Psoas muscle (tissue), 8 donors: Measurements from ENCODE around the gene EIF5A. TPM values are rescaled to one million over a fixed set of nuclear protein-coding genes. Genes with fewer than 3 reads are reported as not detected.

Source experiments
- ATAC-seq, 4 donors: fragments of 200-7000 bp; cut with Tn5 transposase; one replicate each; pipeline ENCODE4 v1.9.1; 2020; ENCODE audit warnings: moderate library complexity in 3 of 4, mild to moderate bottlenecking in 2 of 4
- DNase-seq, 2 donors: peaks; one replicate each; pipeline ENCODE4 v3.0.0-alpha.2; 2020
- H3K27ac ChIP-seq: fragments of 200-600 bp; one replicate; pipeline ENCODE4 v1.8.0; 2022
- H3K27me3 ChIP-seq, 3 donors: fragments of 200-600 bp in 1 of 3; one replicate each; pipeline versions ENCODE4 v1.6.1 to v1.8.0; 2013 to 2022; ENCODE audit warnings: low read length in 2 of 3, mild to moderate bottlenecking in 2 of 3, moderate library complexity in 1 of 3; ENCODE audit not compliant: insufficient read depth in 3 of 3
- H3K36me3 ChIP-seq, 2 donors: fragments of 200-600 bp in 1 of 2; one replicate each; pipeline versions ENCODE4 v1.6.1 to v1.8.0; 2013 to 2022; ENCODE audit warnings: low read depth in 1 of 2, mild to moderate bottlenecking in 1 of 2, moderate library complexity in 1 of 2; ENCODE audit not compliant: insufficient read depth in 1 of 2
- H3K4me1 ChIP-seq: fragments of 200-600 bp; one replicate; pipeline ENCODE4 v1.8.0; 2022
- H3K4me3 ChIP-seq: fragments of 200-600 bp; one replicate; pipeline ENCODE4 v1.8.0; 2022; ENCODE audit warnings: mild to moderate bottlenecking
- H3K9me3 ChIP-seq: fragments of 200-600 bp; one replicate; pipeline ENCODE4 v1.8.0; 2022
- CTCF ChIP-seq: fragments of 200-600 bp; IDR thresholded peaks from one replicate; pipeline ENCODE4 v1.8.0; 2022; ENCODE audit warnings: antibody characterized with exemption
- WGBS, 3 donors: extraction: QIAGEN DNeasy Blood & Tissue Kit; methylation state at CpG; one replicate each; pipeline versions ENCODE4 v1.1.6 to v1.1.7; 2013; 5-methylcytosine and 5-hydroxymethylcytosine counted together
- intact Hi-C, 2 donors: fragments of 100-400 bp; cut with DNase I; formaldehyde crosslinking; loops; one replicate each; pipeline versions ENCODE4 v1.11.0 to v1.14.2; 2022
- polyA plus RNA-seq, 3 donors: library from polyadenylated mRNA; stranded (reverse); fragments of 200-250 nt; gene quantifications; one replicate each; pipeline ENCODE4 v1.2.3, GENCODE V29; 2013
- total RNA-seq, 4 donors: library from RNA; stranded (reverse); fragmentation: NEBNext Ultra II Directional in 2 of 4; extraction: Animal tissue kit (Norgen Biotek cat#: 25700) in 2 of 4; gene quantifications; one replicate each; pipeline versions ENCODE4 v1.2.1 to v1.2.4, GENCODE V29; 2021 to 2023
- donor health status: healthy with polysubstance abuse.
- donor health status: DM: no; HTN: no; CAD: no; lungs with moderate emphysema.
- donor health status: Bipolar disorder and iron deficiency.
- donor health status: healthy.
- donor health status: DM: yes; HTN: yes; CAD: no.
- donor health status: DM: no; HTN: no; CAD: no.
- donor health status: DM: no; HTN: no; CAD: no.
- donor health status: DM: yes; HTN: yes; CAD: no.

The EIF5A gene
- total and polyA plus RNA-seq, 7 donors = 293 to 1,107 (median 518) TPM

GRCh38 chr17:7328009-7328408, 20.6 kb downstream of the EIF5A start:
- no peak for ATAC-seq
- intact Hi-C loops = no loop called here
- H3K9me3 ChIP-seq = no peaks in the 10 kb centered on the region

GRCh38 chr17:7328840-7329373, 21.5 kb downstream of the EIF5A start, which contains the start of gene NEURL4:
Gene NEURL4 (minus strand): TSS chr17:7329335. CDS start chr17:7329312, 23 bp downstream.
- TF ChIP-seq CTCF = no peak
- intact Hi-C loops = no loop called here
- ATAC-seq (peak in 1 of 4 donors; percentile 27), DNase-seq (no peak)
- 0 to 1% (median 0%) methylated on average over 37 to 50 of the region's 50 CpGs for WGBS, 3 donors
- Histone ChIP-seq H3K9me3 (no peaks in the 10 kb centered on the region), H3K4me3 (peak within 1 kb of the TSS; percentile 95), H3K4me1 (peaks cover 12% of the 10 kb centered on the region), H3K36me3 (peaks cover 0 to 32% of the 10 kb centered on the region in 2 donors), H3K27me3 (no peaks in the 10 kb centered on the region), H3K27ac (peak within 1 kb of the TSS; percentile 92)

More at GRCh38 chr17:7328009-7328408, 20.6 kb downstream of the EIF5A start:
- H3K4me1 ChIP-seq = peaks cover 12% of the 10 kb centered on the region
- DNase-seq = no peak
- peaks cover 2 to 41% of the 10 kb centered on the region in 2 donors for H3K36me3 ChIP-seq
- no peak overlapping the region for H3K27ac ChIP-seq
- WGBS, 3 donors = 59 to 85% (median 77%) methylated on average over 1 of the region's 1 CpG
- H3K4me3 ChIP-seq = peak overlapping the region; percentile 95
- no peak for TF ChIP-seq CTCF
- no peaks in the 10 kb centered on the region for H3K27me3 ChIP-seq

- peak; percentile 86 to 93 (median 91) for ATAC-seq
- H3K27ac ChIP-seq = peak overlapping the region; percentile 92
- H3K4me3 ChIP-seq = peak overlapping the region; percentile 95
- H3K4me1 ChIP-seq = peaks cover 12% of the 10 kb centered on the region
- no peaks in the 10 kb centered on the region for H3K27me3 ChIP-seq
- peak; percentile 99 for DNase-seq
- TF ChIP-seq CTCF = no peak
- 0% methylated on average over 40 to 43 of the region's 43 CpGs for WGBS, 3 donors
- intact Hi-C loops = no loop called here
- peaks cover 0 to 26% of the 10 kb centered on the region in 2 donors for H3K36me3 ChIP-seq
- no peaks in the 10 kb centered on the region for H3K9me3 ChIP-seq
Observed at GRCh38 chr17:7329374-7329996, 22.1 kb downstream of the EIF5A start.

- Histone ChIP-seq H3K27ac (peak overlapping the region; percentile 92), H3K4me3 (peak overlapping the region; percentile 95), H3K4me1 (peaks cover 12% of the 10 kb centered on the region), H3K9me3 (no peaks in the 10 kb centered on the region), H3K36me3 (peaks cover 0 to 20% of the 10 kb centered on the region in 2 donors), H3K27me3 (peaks cover 0 to 2% (median 0%) of the 10 kb centered on the region in 3 donors)
- intact Hi-C loops = no loop called here
- TF ChIP-seq CTCF = no peak
- 0 to 1% (median 1%) methylated on average over 33 to 34 of the region's 34 CpGs for WGBS, 3 donors
- DNase-seq (peak; percentile 80 to 88), ATAC-seq (peak; percentile 58 to 71 (median 60))
Observed at GRCh38 chr17:7329997-7330637, 22.7 kb downstream of the EIF5A start.
